Measurements from ENCODE around the gene ARL11.
A peak's percentile ranks its signal among the peaks of the same experiment; 100 is the strongest.

Gene ARL11

GRCh38 chr13:49655906-49656305, 27.6 kb downstream of the ARL11 start:
- no peak overlapping the region for H3K27ac ChIP-seq
- no peak overlapping the region for H3K4me3 ChIP-seq (ENCODE audit: low read depth, low read length)
- no peak overlapping the region for H2AFZ ChIP-seq
- no peaks in the 10 kb centered on the region for H3K27me3 ChIP-seq (ENCODE audit: control insufficient read depth, insufficient read depth, low read length)
- no peaks in the 10 kb centered on the region for H3K9me3 ChIP-seq (ENCODE audit: control insufficient read depth, low read length)
- H3K79me2 ChIP-seq, result no peaks in the 10 kb centered on the region
- H3K9ac ChIP-seq, result no peak overlapping the region
- H3K4me2 ChIP-seq (ENCODE audit: low read length), result no peak overlapping the region
- H3K36me3 ChIP-seq (ENCODE audit: control insufficient read depth, insufficient read depth, low read length), result no peaks in the 10 kb centered on the region
- no peak for TF ChIP-seq CTCF (IDR thresholded peaks at IDR 0.05)
- H3K4me1 ChIP-seq, result no peaks in the 10 kb centered on the region

- no peak overlapping the region for H3K27ac ChIP-seq
- no peaks in the 10 kb centered on the region for H3K27me3 ChIP-seq (ENCODE audit: control insufficient read depth, insufficient read depth, low read length)
- no peak overlapping the region for H3K9ac ChIP-seq
- no peaks in the 10 kb centered on the region for H3K79me2 ChIP-seq
- H3K36me3 ChIP-seq (ENCODE audit: control insufficient read depth, insufficient read depth, low read length), result no peaks in the 10 kb centered on the region
- no peak overlapping the region for H2AFZ ChIP-seq
- H3K9me3 ChIP-seq (ENCODE audit: control insufficient read depth, low read length), result no peaks in the 10 kb centered on the region
- no peaks in the 10 kb centered on the region for H3K4me1 ChIP-seq
- H3K4me3 ChIP-seq (ENCODE audit: low read depth, low read length), result no peak overlapping the region
- TF ChIP-seq CTCF (IDR thresholded peaks at IDR 0.05), result no peak
- no peak overlapping the region for H3K4me2 ChIP-seq (ENCODE audit: low read length)
These were observed 28.9 kb downstream of the ARL11 start for GRCh38 chr13:49657241-49657641.

- Histone ChIP-seq H2AFZ (no peak overlapping the region), H3K9me3 (ENCODE audit: control insufficient read depth, low read length) (no peaks in the 10 kb centered on the region), H3K4me2 (ENCODE audit: low read length) (no peak overlapping the region), H3K27me3 (ENCODE audit: control insufficient read depth, insufficient read depth, low read length) (no peaks in the 10 kb centered on the region), H3K36me3 (ENCODE audit: control insufficient read depth, insufficient read depth, low read length) (no peaks in the 10 kb centered on the region), H3K9ac (no peak overlapping the region), H3K4me1 (no peaks in the 10 kb centered on the region), H3K79me2 (no peaks in the 10 kb centered on the region), H3K27ac (no peak overlapping the region), H3K4me3 (ENCODE audit: low read depth, low read length) (no peak overlapping the region)
- TF ChIP-seq CTCF (IDR thresholded peaks at IDR 0.05), result no peak
These were observed 36.3 kb downstream of the ARL11 start for GRCh38 chr13:49664606-49665005.

GRCh38 chr13:49667773-49668172, 39.5 kb downstream of the ARL11 start:
- H3K4me1 ChIP-seq, result no peaks in the 10 kb centered on the region
- no peaks in the 10 kb centered on the region for H3K9me3 ChIP-seq (ENCODE audit: control insufficient read depth, low read length)
- H3K36me3 ChIP-seq (ENCODE audit: control insufficient read depth, insufficient read depth, low read length), result no peaks in the 10 kb centered on the region
- H3K4me3 ChIP-seq (ENCODE audit: low read depth, low read length), result no peak overlapping the region
- H3K9ac ChIP-seq, result no peak overlapping the region
- no peak overlapping the region for H2AFZ ChIP-seq
- no peak for TF ChIP-seq CTCF (IDR thresholded peaks at IDR 0.05)
- H3K27ac ChIP-seq, result no peak overlapping the region
- no peak overlapping the region for H3K4me2 ChIP-seq (ENCODE audit: low read length)
- no peaks in the 10 kb centered on the region for H3K79me2 ChIP-seq
- H3K27me3 ChIP-seq (ENCODE audit: control insufficient read depth, insufficient read depth, low read length), result no peaks in the 10 kb centered on the region

GRCh38 chr13:49669735-49670309, 41.5 kb downstream of the ARL11 start:
- no peaks in the 10 kb centered on the region for H3K36me3 ChIP-seq (ENCODE audit: control insufficient read depth, insufficient read depth, low read length)
- H3K9ac ChIP-seq, result no peak overlapping the region
- no peak overlapping the region for H3K4me3 ChIP-seq (ENCODE audit: low read depth, low read length)
- TF ChIP-seq CTCF (IDR thresholded peaks at IDR 0.05), result peak; percentile 41
- no peak overlapping the region for H2AFZ ChIP-seq
- H3K9me3 ChIP-seq (ENCODE audit: control insufficient read depth, low read length), result no peaks in the 10 kb centered on the region
- no peak overlapping the region for H3K4me2 ChIP-seq (ENCODE audit: low read length)
- no peaks in the 10 kb centered on the region for H3K4me1 ChIP-seq
- H3K27ac ChIP-seq, result no peak overlapping the region
- H3K79me2 ChIP-seq, result no peaks in the 10 kb centered on the region
- no peaks in the 10 kb centered on the region for H3K27me3 ChIP-seq (ENCODE audit: control insufficient read depth, insufficient read depth, low read length)

Measured in parathyroid adenoma (tissue), 2 donors.